ACHN (cell line): ENCODE results near the gene UPK2.
"Not testable (repeated sequence)": the region's sequence is repeated elsewhere in the genome, so short reads cannot be mapped to it uniquely, and the experiment has no call there.

Source experiments
- DNase-seq: peaks from one replicate; pipeline ENCODE4 v3.0.0-alpha.2; 2015
- in situ Hi-C: cut with HindIII; loops from 2 replicates; pipeline ENCODE4 v1.10.0; 2017; ENCODE audit warnings: low sequenced_read_pairs, low pct_ligation_motif_present, low pct_unique_long_range_greater_than_20kb

UPK2 gene

GRCh38 chr11:118971646-118972045, 15.5 kb downstream of the UPK2 start, which contains the start of gene FOXR1:
Gene FOXR1, plus strand, starts transcription at chr11:118971761. Its CDS starts 171 bp downstream, at chr11:118971932.
- in situ Hi-C loops: no loop called here
- no peak for DNase-seq

- DNase-seq: no peak
- in situ Hi-C loops: no loop called here
Observed at GRCh38 chr11:118973985-118974384, 17.9 kb downstream of the UPK2 start.

DNA sequence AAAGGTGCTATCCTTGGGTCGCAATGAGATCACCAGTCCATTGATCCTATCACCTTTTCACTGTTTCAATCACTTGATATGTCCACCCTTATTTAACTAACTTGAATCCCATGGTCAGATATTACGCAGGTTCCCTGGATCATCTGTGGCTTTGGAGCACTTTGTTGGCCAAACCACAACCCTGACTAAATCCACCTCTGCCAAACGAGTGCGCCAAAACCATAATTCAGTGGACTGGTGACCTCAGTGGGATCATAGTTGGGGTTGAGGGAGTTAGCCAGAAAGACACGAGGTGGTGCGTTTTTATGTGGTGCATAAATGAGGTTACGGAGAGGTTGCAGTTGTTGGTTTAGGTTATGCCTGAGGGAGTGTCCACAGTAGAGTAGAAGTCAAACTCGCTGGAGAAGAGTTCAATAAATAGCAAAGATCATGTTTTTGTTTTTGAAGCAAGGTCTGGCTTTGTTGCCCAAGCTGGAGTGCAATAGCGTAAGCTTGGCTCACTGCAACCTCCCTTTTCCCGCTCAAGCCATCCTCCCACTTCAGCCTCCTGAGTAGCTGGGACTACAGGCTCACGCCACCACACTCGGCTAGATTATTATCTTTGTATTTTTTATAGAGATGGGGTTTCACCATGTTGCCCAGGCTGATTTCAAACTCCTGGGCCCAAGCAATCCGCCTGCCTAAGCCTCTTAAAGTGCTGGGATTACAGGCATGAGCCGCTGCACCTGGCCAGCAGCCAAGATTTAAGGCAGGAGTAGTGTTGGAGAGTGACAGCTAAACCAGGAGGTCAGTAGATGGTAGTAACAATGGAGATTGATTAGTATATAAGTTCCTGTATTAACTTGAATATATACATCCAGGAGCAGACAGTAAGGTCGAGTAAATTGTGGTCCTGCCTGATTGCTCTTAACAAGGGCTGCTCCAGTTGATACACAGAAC, 19.9 kb downstream of the UPK2 start:
- in situ Hi-C loops: no loop called here
- DNase-seq: no peak

DNA sequence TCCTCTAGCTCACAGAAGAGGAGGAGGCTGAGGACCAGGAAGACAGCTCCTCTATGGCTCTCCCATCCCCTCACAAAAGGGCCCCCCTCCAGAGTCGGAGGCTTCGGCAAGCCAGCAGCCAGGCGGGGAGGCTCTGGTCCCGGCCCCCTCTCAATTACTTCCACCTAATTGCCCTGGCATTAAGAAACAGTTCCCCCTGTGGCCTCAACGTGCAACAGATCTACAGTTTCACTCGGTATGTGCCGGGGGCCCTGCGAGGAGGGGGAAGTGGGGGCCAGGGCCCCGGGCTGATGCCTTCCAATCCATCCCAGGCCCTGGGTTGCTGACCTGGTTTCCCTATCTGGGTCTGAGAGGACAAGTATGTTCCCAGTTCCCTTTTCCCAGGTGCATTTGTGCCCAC, 23.3 kb downstream of the UPK2 start:
- no peak for DNase-seq
- in situ Hi-C loops: no loop called here

- in situ Hi-C loops: no loop called here
- DNase-seq: no peak
Observed at GRCh38 chr11:118980191-118980881, 24.2 kb downstream of the UPK2 start.

DNA sequence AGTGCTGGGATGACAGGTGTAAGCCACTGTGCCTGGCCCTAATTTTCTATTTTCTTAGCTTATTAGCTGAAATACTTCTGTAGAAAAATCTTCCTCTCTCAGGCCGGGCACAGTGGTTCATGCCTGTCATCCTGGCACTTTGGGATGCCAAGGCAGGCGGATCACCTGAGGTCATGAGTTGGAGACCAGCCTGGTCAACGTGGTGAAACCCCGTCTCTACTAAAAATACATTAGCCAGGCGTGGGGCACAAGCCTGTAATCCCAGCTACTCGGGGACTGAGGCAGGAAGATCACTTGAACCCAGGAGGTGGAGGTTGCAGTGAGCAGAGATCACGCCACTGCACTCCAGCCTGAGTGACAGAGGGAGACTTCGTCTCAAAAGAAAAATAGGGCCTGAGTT, 28.2 kb downstream of the UPK2 start:
- in situ Hi-C loops, DNase-seq: not testable (repeated sequence)

DNA sequence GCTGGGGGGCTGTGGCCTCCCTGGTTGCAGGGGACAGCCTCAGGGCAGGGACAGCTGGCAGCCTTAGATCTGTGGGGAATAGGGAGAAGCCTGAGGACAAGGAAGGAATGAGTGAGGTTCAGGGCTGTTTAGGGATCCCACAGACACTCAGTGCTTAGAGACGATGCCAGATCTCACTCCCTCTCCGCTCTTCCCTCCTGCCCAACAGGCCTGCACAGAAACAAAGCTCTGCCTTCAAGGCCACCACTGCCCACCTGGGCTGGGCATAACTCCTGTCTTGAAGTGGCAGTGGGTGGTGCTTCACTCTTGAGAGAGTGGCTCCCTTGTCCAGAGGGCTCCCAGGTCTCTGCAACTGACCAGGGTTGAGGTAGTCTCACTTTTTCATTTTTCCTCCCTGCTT, 28.7 kb downstream of the UPK2 start:
- DNase-seq: no peak
- in situ Hi-C loops: no loop called here

DNA sequence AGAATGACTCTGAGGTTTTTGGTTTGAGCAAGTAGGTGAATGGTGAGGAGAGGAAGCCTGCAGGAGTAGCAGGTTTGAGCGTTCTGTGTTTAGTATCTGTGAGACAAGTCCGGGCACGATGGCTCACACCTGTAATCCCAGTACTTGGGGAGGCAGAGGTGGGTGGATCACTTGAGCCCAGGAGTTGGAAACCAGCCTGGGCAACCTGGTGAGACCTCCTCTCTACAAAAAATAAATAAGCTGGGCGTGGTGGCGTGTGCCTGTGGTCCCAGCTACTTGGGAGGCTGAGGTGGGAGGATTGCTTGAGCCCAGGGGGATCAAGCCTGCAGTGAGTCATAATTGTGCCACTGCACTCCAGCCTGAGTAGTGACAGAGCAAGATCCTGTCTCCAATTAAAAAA, 32.2 kb downstream of the UPK2 start:
- no peak for DNase-seq
- in situ Hi-C loops: no loop called here

DNA sequence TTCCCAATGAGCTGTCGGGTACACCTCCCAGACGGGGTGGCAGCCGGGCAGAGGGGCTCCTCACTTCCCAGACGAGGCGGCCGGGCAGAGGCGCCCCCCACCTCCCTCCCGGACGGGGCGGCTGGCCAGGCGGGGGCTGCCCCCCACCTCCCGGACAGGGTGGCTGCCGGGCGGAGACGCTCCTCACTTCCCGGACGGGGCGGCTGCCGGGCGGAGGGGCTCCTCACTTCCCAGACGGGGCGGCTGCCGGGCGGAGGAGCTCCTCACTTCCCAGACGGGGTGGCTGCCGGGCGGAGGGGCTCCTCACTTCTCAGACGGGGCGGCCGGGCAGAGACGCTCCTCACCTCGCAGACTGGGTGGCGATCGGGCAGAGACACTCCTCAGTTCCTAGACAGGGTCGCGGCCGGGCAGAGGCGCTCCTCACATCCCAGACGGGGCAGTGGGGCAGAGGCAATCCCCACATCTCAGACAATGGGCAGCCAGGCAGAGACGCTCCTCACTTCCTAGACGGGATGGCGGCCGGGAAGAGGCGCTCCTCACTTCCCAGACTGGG, 35.5 kb downstream of the UPK2 start:
- DNase-seq, in situ Hi-C loops: not testable (repeated sequence)

GRCh38 chr11:118996926-118997626, 41.0 kb downstream of the UPK2 start:
- in situ Hi-C loops: no loop called here
- DNase-seq: no peak

DNA sequence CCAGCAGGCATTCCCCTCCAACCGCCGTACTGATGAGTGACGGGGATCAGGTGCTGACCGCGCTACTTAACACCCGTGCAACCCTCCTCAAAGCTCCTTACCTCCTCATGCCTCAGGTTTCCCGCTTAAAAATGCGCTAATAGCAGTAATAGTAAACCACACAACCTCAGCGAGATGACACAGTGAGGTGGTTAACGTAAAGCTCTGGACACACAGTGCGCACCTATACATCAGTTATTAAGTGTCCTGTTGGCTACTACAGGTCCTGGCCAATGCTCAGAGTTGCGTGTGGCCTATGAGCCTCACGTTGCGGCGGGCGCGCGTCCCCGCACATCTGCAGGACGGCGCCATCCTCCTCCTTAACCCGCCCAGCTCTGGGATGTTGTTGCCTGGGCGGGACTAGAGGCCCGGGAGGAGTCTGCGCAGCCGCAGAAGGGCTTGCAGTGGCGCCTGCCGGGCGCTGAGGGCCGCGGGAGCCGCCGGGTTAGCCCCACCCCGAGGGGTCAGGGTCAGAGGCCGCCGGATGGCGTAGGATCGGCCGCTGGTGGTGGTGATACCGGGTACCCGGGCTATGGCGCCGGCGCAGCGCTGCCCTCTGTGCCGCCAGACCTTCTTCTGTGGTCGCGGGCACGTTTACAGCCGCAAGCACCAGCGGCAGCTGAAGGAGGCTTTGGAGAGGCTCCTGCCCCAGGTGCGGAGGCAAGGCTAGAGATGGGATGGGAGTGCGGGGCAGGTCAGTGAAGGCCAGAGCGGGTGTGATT, 41.7 kb downstream of the UPK2 start, which contains the start of gene CENATAC:
TSS of gene CENATAC (plus strand) at position 512 of the 761 bp plus-strand sequence. CDS start at position 572, 60 bp downstream.
- DNase-seq: peak; percentile 87
- in situ Hi-C loops: no loop called here

DNA sequence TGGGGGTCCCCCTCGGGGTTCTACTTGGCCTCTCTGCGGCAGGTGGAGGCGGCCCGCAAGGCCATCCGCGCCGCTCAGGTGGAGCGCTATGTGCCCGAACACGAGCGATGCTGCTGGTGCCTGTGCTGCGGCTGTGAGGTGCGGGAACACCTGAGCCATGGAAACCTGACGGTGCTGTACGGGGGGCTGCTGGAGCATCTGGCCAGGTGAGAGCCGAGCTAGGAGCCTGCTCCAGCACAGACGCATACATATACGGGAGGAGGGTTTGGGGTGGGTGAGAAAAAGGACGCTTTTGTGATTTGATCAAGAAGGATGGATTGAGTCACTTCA, 42.3 kb downstream of the UPK2 start:
- in situ Hi-C loops: no loop called here
- no peak for DNase-seq

- in situ Hi-C loops: no loop called here
- DNase-seq: peak; percentile 87
Observed at GRCh38 chr11:118998822-118999221, 42.7 kb downstream of the UPK2 start.

DNA sequence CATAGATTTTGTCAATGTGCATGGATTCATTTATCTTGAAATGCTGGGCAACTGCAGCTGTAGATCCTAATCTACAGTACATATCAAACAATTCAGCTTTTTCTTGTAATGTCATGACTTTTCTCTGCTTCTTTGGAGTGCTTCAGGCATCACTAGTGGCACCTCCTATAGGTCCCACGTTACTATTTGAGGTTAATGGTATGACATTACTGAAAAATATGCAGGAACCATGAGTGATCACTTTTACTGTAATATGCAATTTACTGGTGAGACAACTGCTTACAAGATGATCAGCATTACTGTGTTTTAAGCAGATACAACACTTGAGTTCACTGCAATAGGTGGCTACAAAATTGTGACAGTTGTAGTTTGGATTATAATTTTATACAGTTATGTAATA, 44.8 kb downstream of the UPK2 start:
- no peak for DNase-seq
- in situ Hi-C loops: no loop called here

- in situ Hi-C loops: no loop called here
- no peak for DNase-seq
Observed at GRCh38 chr11:119006656-119007055, 50.6 kb downstream of the UPK2 start.
